ENCODE results near the gene NRP1.

DNA sequence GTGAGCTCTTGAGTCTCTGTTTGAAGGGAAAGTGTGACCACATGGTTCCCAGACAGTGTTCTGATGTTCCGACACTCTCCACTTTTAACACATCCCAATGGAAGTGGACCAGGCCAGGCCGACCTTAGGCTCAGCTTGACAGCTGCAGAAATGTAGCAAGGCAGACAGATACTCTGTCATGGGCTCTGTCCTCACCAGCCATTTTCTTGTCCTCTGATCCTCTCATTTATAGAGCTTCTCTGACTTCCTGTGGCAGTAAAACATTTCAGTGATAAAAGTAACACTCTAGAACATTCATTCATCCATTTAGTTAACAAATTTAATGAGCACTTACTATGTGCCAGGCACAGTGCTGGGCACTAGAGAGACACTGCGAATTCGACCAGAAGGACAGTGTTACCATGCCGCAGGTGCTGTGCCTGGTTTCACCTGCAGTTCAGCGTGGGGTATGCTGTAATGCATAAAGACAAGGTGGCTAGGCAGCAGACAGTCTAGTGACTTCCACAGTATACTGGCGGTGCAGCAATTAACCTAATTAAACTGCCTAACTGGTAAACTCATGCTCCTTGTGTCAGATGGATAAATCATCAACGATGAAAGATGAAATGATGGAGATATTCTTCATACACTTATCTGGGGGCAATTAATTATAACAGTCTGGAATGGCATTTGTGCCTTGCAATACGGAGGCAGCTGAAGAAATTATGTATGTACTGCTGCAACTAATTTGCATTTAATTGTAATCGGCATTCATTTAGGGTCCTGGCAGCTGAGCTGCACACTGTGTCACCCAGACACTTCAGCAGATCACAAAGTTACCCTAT, 188.1 kb downstream of the NRP1 start:
- TF ChIP-seq, protein P1, sequence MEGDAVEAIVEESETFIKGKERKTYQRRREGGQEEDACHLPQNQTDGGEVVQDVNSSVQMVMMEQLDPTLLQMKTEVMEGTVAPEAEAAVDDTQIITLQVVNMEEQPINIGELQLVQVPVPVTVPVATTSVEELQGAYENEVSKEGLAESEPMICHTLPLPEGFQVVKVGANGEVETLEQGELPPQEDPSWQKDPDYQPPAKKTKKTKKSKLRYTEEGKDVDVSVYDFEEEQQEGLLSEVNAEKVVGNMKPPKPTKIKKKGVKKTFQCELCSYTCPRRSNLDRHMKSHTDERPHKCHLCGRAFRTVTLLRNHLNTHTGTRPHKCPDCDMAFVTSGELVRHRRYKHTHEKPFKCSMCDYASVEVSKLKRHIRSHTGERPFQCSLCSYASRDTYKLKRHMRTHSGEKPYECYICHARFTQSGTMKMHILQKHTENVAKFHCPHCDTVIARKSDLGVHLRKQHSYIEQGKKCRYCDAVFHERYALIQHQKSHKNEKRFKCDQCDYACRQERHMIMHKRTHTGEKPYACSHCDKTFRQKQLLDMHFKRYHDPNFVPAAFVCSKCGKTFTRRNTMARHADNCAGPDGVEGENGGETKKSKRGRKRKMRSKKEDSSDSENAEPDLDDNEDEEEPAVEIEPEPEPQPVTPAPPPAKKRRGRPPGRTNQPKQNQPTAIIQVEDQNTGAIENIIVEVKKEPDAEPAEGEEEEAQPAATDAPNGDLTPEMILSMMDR (IDR thresholded peaks at IDR 0.05) = no peak
- no peak for TF ChIP-seq POLR2A (IDR thresholded peaks at IDR 0.05)

Measured in Peyer's patch (tissue), 4 donors.